GM10248 (cell line): ENCODE measurements around the gene NCF1.
"Not testable (repeated sequence)": the region's sequence is repeated elsewhere in the genome, so short reads cannot be mapped to it uniquely, and the experiment has no call there.

Source experiments
- CTCF ChIA-PET: fragments of 300-600 bp; sonication (Branson Sonifier 250); formaldehyde crosslinking; extraction: SDS; loops from one replicate; lab custom pipeline; 2021; ENCODE audit warnings: antibody characterized with exemption; lab: Yijun Ruan, JAX
- POLR2A ChIA-PET: fragments of 350-650 bp; sonication (Branson Sonifier 250); formaldehyde crosslinking; extraction: SDS; loops from one replicate; lab custom pipeline; 2020; ENCODE audit warnings: antibody characterized with exemption; lab: Yijun Ruan, JAX
- DNase-seq: peaks from one replicate; pipeline ENCODE4 v3.0.0; 2012; ENCODE audit errors: extremely low spot score
- CTCF ChIP-seq: IDR thresholded peaks from 2 replicates; pipeline ENCODE4 v1.5.1; 2012; ENCODE audit warnings: mild to moderate bottlenecking, low read depth; ENCODE audit errors: extremely low read depth, missing control alignments, control extremely low read depth

Gene NCF1

DNA sequence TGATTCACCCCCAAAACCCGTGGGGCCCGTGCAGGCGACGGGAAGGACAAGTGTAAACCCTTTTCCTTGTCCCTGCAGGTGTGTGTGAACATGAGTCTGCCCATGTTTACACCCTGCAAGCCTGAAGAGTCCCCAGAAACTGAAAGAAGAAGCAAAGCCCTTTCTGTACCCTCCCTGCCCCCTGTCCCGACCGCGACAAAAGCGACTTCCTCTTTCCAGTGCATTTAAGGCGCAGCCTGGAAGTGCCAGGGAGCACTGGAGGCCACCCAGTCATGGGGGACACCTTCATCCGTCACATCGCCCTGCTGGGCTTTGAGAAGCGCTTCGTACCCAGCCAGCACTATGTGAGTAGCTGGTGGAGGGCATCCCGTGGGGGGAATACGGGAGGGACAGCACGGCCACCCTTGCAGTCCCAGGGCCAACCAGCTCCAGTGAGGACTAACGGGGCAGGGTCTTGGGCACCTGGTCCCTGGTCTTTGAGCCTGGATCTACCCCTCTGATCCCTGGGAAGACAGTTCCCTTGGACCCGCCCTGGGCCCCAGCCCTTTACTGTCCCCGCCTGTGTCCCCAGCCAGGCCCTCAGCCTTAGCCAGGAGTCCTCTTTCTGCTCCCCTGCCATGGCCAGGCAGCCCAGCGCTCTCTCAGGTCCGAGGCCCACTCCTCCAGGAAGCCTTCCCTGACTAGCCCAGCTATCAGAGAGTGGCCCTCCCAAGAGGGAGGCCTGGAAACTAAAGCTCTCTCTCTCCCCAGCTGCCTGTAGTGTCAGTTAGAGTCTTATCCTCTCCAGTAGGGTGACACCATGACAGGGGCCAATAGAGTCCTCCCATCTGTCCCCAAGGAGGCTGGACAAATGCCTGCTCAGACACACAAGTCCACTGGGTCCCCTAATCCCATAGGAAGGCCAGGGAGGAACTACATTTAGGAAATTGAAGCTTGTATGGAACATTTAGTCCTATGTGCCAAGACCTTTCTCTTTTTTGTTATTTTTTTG is at the start of gene NCF1:
NCF1 (plus strand) TSS at position 252 of the 991 bp plus-strand sequence; CDS start at position 273, 21 bp downstream.
- DNase-seq, POLR2A ChIA-PET, CTCF ChIA-PET: not testable (repeated sequence)

DNA sequence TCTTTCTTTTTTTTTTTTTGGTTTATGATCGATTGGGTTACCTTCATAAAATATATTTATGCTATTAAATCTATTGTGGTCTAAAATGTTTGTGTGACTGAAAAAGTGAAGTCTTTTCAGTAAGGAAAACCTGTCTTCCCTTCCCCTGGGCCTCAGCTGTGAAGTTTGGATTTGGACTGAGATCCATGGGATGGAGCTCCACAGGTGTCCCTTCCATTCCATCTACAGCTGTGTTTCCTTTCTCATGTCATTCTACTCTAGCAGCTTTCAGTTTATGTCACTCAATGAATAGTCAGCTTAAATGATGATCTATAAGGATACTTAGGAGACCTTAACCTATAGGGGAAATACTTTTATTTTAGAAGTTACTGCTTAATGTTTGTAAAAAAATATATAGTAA is 48.0 kb upstream of the NCF1 start:
- TF ChIP-seq CTCF = no peak
- no peak for DNase-seq
- CTCF ChIA-PET = no interaction called here
- POLR2A ChIA-PET = no interaction called here

DNA sequence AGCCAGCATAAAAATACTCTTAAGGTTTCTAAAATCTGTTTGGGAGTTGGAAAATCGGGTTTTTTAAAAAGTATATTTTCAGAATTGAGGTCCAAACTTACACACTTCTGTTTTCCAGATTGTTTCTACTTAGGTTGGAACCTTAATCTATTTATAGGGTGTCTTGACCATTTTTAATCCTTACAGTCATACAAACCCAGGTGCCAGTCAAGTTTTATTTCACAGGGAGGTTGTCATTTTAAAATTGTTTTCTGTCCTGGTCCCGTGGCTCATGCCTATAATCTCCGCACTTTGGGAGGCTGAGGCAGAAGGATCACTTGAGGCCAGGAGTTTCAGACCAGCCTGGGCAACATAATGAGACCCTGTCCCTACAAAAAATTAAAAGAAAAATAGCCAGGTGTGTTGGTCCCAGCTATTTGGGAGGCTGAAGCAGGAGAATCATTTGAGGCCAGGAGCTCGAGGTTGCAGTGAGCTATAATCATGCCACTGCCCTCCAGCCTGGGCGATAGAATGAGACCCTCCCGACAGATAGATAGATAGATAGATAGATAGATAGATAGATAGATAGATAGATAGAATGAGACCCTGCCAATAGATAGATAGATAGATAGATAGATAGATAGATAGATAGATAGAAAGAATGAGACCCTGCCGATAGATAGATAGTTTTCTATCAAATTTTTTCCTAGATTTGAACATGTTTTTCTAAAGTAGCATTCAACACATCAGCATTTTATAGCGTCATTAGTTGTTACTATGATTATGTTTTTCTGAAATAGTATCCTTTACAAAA is 47.3 kb upstream of the NCF1 start:
- no peak for TF ChIP-seq CTCF
- DNase-seq = no peak
- POLR2A ChIA-PET = no interaction called here
- CTCF ChIA-PET = interaction anchor here (1.0 kb wide), 1 partner anchor 309 kb away, joined by 3 read pairs; no protein-coding TSS in a partner anchor

DNA sequence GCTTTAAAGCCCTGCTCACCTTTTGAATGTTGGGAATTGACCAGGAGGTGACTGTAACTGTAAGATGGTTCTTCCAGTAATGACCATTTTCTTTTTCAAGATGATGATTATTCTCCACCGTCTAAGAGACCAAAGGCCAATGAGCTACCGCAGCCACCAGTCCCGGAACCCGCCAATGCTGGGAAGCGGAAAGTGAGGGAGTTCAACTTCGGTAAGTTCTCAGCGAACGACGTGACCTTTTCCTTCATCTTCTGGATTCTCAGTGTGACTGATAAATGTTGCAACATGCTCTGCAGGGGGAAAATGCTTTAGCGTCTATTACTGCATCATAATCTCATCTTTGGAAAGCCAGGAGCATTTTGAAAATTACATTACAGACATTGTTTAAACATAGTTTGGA is 45.1 kb upstream of the NCF1 start:
- CTCF ChIA-PET, DNase-seq, POLR2A ChIA-PET: not testable (repeated sequence)

DNA sequence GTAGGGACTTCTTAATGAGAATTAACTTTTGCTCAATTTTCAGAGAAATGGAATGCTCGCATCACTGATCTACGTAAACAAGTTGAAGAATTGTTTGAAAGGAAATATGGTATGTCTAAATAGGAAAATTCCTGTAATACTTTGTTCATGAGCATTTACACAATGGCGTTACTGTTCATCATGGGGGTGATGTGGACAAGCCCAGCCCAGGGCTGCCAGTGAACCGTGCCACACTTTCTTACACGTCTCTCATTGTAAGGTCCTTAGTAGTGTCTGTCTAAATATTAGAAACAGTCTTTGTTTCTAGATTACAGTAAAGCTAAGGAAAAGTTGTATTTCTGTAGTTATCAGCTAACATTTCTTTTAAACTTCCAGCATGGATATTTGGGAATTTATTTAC is 43.6 kb upstream of the NCF1 start:
- CTCF ChIA-PET, POLR2A ChIA-PET, DNase-seq: not testable (repeated sequence)

- CTCF ChIA-PET, DNase-seq, POLR2A ChIA-PET: not testable (repeated sequence)
These were observed 33.7 kb upstream of the NCF1 start for GRCh38 chr7:74739974-74740703.

DNA sequence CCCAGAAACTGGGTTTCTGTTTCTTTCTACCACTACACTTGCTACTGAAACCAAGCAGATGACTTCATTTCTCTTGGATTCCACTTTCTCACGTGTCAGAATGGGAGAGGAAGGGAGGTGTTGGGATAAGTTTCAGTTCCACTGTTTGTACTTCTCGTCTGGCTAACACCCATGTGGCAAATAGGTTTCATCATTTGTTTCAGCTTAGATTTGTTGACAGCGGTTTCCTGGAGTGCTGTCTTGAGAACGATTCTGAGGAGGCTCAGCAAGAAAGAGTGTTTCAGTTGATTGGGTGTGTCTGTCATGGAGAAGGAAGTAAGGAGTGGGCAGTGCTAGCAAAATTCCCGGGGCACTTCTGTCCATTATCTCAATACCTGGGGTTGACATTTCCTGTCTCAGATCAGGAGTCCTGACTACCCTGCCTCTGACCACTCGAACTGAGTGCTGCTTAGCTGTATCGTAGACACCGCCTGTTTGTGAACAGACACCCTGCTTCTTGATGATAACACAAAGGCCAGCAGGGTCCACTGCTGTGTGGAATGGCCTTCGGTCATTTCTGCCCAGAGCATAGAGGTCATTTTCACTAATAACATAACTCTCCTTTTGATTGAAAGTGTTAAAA is 29.8 kb upstream of the NCF1 start:
- DNase-seq, CTCF ChIA-PET, POLR2A ChIA-PET: not testable (repeated sequence)

GRCh38 chr7:74753921-74754482 is 19.8 kb upstream of the NCF1 start:
- POLR2A ChIA-PET, CTCF ChIA-PET, DNase-seq: not testable (repeated sequence)

GRCh38 chr7:74756673-74757072 is 17.1 kb upstream of the NCF1 start:
- DNase-seq, POLR2A ChIA-PET, CTCF ChIA-PET: not testable (repeated sequence)

GRCh38 chr7:74758268-74758667 is 15.5 kb upstream of the NCF1 start:
- CTCF ChIA-PET, DNase-seq, POLR2A ChIA-PET: not testable (repeated sequence)

DNA sequence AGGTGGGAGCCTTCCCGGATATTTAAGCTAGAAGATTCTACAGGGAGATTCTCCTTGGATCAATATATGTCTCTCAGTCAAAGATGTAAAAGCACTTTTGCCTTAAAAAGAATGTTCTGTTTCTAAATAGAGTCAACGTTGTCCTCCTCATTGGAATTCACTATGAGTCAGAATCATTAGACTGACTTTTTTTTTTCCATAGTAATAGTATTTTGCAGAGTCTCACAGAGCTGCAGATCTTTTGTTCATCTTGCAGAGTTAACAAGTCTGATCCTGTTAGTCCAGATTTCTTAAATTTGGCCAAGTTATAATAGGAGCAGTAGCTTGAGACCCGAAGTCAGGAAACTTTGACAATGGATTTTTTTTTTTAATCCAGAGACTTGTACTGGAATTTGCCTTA is 14.8 kb upstream of the NCF1 start:
- POLR2A ChIA-PET, DNase-seq, CTCF ChIA-PET: not testable (repeated sequence)

DNA sequence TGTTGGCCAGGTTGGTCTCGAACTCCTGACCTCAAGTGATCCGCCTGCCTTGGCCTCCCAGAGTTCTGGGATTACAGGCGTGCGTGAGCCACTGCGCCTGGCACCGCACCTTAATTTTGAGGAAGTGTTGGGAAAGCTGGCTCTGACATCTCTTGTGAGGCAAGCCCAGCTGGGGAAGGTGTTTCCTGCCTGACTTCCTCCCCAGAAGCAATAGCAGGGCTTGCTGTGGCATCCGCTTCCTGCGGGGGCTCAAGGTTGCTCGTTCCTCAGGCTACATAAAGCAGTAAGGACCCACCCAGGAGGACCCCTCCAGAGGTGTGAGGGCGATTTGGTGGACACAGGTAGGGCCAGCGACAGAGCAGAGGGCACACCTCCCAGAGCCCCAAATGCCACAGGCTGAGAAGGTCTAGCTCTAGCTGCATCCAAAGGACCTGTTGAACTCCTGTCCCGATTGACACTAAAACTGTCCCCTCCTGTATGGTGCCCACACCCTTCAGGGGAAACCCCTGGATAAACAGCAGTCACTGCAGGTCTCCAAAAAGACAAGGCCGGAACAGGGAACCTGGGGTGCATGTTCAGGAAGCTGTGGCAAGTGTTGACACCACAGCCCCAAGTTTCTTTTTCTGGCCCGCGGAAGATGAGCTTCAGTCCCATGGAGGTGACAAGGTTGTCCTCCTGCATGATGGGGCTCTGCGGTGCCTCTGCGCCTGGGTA is 8.4 kb upstream of the NCF1 start:
- DNase-seq, POLR2A ChIA-PET, CTCF ChIA-PET: not testable (repeated sequence)

- POLR2A ChIA-PET, CTCF ChIA-PET, DNase-seq: not testable (repeated sequence)
These were observed 7.3 kb upstream of the NCF1 start for GRCh38 chr7:74766509-74766908.

DNA sequence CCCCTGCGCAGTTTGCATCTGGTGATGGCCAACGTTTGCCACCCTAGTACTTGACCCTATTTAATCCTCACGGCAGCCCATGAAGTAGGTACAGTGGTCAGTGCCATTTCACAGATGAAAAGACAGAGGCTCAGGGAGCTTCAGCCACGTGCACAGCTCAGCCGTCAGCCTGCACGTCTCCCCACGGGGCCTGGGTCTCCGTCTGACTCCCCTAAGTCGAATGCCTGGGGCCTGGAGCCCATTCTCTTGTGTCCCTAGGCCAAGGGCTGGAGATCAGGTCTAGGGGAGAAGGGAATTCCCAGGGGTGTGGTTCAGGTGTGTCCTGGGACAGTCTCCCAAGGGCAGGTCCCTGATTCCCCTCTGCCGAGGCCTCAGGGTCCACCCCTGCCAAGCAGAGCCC is 6.8 kb upstream of the NCF1 start:
- POLR2A ChIA-PET, CTCF ChIA-PET, DNase-seq: not testable (repeated sequence)
